ENCODE results near the gene EIF4G2.
"Not testable (repeated sequence)": the region's sequence is repeated elsewhere in the genome, so short reads cannot be mapped to it uniquely, and the experiment has no call there.

Gene EIF4G2

DNA sequence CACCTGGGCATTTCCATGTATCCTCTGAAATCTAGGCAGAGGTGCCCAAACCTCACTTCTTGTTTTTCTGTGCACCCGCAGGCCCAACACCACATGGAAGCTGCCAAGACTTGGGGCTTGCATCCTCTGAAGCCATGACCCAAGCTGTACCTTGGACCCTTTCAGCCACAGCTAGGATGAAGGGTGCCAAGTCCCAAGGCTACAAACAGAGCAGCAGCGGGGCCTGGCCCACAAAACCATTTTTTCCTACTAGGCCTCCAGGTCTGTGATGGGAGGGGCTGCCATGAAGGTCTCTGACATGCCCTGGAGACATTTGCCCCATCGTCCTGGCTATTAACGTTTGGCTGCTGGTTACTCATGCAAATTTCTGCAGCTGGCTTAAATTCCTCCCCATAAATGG is 20.4 kb upstream of the EIF4G2 start:
- no peak overlapping the region for H2AFZ ChIP-seq (ENCODE audit: low read length)
- no peaks in the 10 kb centered on the region for H3K9me2 ChIP-seq (replicated peaks; ENCODE audit: low read depth, low read length)
- H4K20me1 ChIP-seq (ENCODE audit: insufficient read depth, low read length, poor library complexity, severe bottlenecking): no peaks in the 10 kb centered on the region
- H3K27me3 ChIP-seq (ENCODE audit: insufficient read depth, low read length, poor library complexity, severe bottlenecking): no peaks in the 10 kb centered on the region
- no peaks in the 10 kb centered on the region for H3F3A ChIP-seq (ENCODE audit: low read depth)
- no peaks in the 10 kb centered on the region for H3K79me2 ChIP-seq (ENCODE audit: insufficient read depth, low read length)
- no peaks in the 10 kb centered on the region for H3K9me3 ChIP-seq (ENCODE audit: insufficient read depth, low read depth, low read length)
- TF ChIP-seq EZH2phosphoT487 (IDR thresholded peaks at IDR 0.05; ENCODE audit: borderline replicate concordance) (no peak), CTCF (conservative IDR thresholded peaks at IDR 0.05; ENCODE audit: low read length) (no peak)
- H3K4me2 ChIP-seq (ENCODE audit: low read depth, low read length, poor library complexity, severe bottlenecking): no peak overlapping the region
- H3K4me3 ChIP-seq (ENCODE audit: low read length, poor library complexity, severe bottlenecking): no peak overlapping the region
- no peak overlapping the region for H3K9ac ChIP-seq (ENCODE audit: low read depth, low read length, poor library complexity, severe bottlenecking)
- H3K36me3 ChIP-seq (ENCODE audit: insufficient read depth, low read length): no peaks in the 10 kb centered on the region
- peaks cover 6% of the 10 kb centered on the region for H3K4me1 ChIP-seq (ENCODE audit: insufficient read depth, low read length, poor library complexity, severe bottlenecking)

DNA sequence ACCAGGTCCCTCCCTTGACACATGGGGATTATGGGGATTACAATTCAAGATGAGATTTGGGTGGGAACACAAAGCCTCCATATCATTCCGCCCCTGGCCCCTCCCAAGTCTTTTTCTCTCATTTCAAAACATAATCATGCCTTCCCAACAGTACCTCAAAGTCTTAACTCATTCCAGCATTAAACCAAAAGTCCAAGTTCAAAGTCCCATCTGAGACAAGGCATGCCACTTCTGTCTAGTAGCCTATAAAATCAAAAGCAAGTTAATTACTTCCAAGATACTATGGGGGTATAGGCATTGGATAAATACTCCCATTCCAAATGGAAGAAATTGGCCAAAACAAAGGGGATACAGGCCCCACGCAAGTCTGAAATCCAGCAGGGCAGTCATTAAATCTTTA is 19.7 kb upstream of the EIF4G2 start:
- Histone ChIP-seq H3K4me2 (ENCODE audit: low read depth, low read length, poor library complexity, severe bottlenecking) (no peak overlapping the region), H2AFZ (ENCODE audit: low read length) (no peak overlapping the region), H3K27me3 (ENCODE audit: insufficient read depth, low read length, poor library complexity, severe bottlenecking) (no peaks in the 10 kb centered on the region), H3K9me2 (replicated peaks; ENCODE audit: low read depth, low read length) (no peaks in the 10 kb centered on the region), H3K79me2 (ENCODE audit: insufficient read depth, low read length) (no peaks in the 10 kb centered on the region), H3K9me3 (ENCODE audit: insufficient read depth, low read depth, low read length) (no peaks in the 10 kb centered on the region), H3F3A (ENCODE audit: low read depth) (no peaks in the 10 kb centered on the region), H3K4me3 (ENCODE audit: low read length, poor library complexity, severe bottlenecking) (no peak overlapping the region), H3K4me1 (ENCODE audit: insufficient read depth, low read length, poor library complexity, severe bottlenecking) (peaks cover 11% of the 10 kb centered on the region), H4K20me1 (ENCODE audit: insufficient read depth, low read length, poor library complexity, severe bottlenecking) (no peaks in the 10 kb centered on the region), H3K36me3 (ENCODE audit: insufficient read depth, low read length) (no peaks in the 10 kb centered on the region), H3K9ac (ENCODE audit: low read depth, low read length, poor library complexity, severe bottlenecking) (no peak overlapping the region)
- TF ChIP-seq EZH2phosphoT487 (IDR thresholded peaks at IDR 0.05; ENCODE audit: borderline replicate concordance) (no peak), CTCF (conservative IDR thresholded peaks at IDR 0.05; ENCODE audit: low read length) (no peak)

GRCh38 chr11:10824888-10825287 is 16.2 kb upstream of the EIF4G2 start:
- Histone ChIP-seq H2AFZ (ENCODE audit: low read length) (peak overlapping the region; percentile 64), H3F3A (ENCODE audit: low read depth) (no peaks in the 10 kb centered on the region), H3K4me3 (ENCODE audit: low read length, poor library complexity, severe bottlenecking) (no peak overlapping the region), H3K9me2 (replicated peaks; ENCODE audit: low read depth, low read length) (no peaks in the 10 kb centered on the region), H3K27me3 (ENCODE audit: insufficient read depth, low read length, poor library complexity, severe bottlenecking) (no peaks in the 10 kb centered on the region), H3K4me1 (ENCODE audit: insufficient read depth, low read length, poor library complexity, severe bottlenecking) (peaks cover 18% of the 10 kb centered on the region), H4K20me1 (ENCODE audit: insufficient read depth, low read length, poor library complexity, severe bottlenecking) (no peaks in the 10 kb centered on the region), H3K36me3 (ENCODE audit: insufficient read depth, low read length) (no peaks in the 10 kb centered on the region), H3K4me2 (ENCODE audit: low read depth, low read length, poor library complexity, severe bottlenecking) (no peak overlapping the region), H3K79me2 (ENCODE audit: insufficient read depth, low read length) (no peaks in the 10 kb centered on the region), H3K9me3 (ENCODE audit: insufficient read depth, low read depth, low read length) (no peaks in the 10 kb centered on the region), H3K9ac (ENCODE audit: low read depth, low read length, poor library complexity, severe bottlenecking) (no peak overlapping the region)
- TF ChIP-seq EZH2phosphoT487 (IDR thresholded peaks at IDR 0.05; ENCODE audit: borderline replicate concordance): no peak

GRCh38 chr11:10823152-10823579 is 14.4 kb upstream of the EIF4G2 start:
- peaks cover 18% of the 10 kb centered on the region for H3K4me1 ChIP-seq (ENCODE audit: insufficient read depth, low read length, poor library complexity, severe bottlenecking)
- H3F3A ChIP-seq (ENCODE audit: low read depth): no peaks in the 10 kb centered on the region
- H3K9me3 ChIP-seq (ENCODE audit: insufficient read depth, low read depth, low read length): no peaks in the 10 kb centered on the region
- H3K9ac ChIP-seq (ENCODE audit: low read depth, low read length, poor library complexity, severe bottlenecking): no peak overlapping the region
- TF ChIP-seq CTCF (conservative IDR thresholded peaks at IDR 0.05; ENCODE audit: low read length) (no peak), EZH2phosphoT487 (IDR thresholded peaks at IDR 0.05; ENCODE audit: borderline replicate concordance) (no peak)
- no peaks in the 10 kb centered on the region for H4K20me1 ChIP-seq (ENCODE audit: insufficient read depth, low read length, poor library complexity, severe bottlenecking)
- peak overlapping the region; percentile 63 for H2AFZ ChIP-seq (ENCODE audit: low read length)
- H3K79me2 ChIP-seq (ENCODE audit: insufficient read depth, low read length): no peaks in the 10 kb centered on the region
- H3K27me3 ChIP-seq (ENCODE audit: insufficient read depth, low read length, poor library complexity, severe bottlenecking): no peaks in the 10 kb centered on the region
- peak overlapping the region; percentile 44 for H3K4me2 ChIP-seq (ENCODE audit: low read depth, low read length, poor library complexity, severe bottlenecking)
- peak overlapping the region; percentile 21 for H3K4me3 ChIP-seq (ENCODE audit: low read length, poor library complexity, severe bottlenecking)
- no peaks in the 10 kb centered on the region for H3K9me2 ChIP-seq (replicated peaks; ENCODE audit: low read depth, low read length)
- no peaks in the 10 kb centered on the region for H3K36me3 ChIP-seq (ENCODE audit: insufficient read depth, low read length)

- H3F3A ChIP-seq (ENCODE audit: low read depth); H3K4me2 ChIP-seq (ENCODE audit: low read depth, low read length, poor library complexity, severe bottlenecking); H3K79me2 ChIP-seq (ENCODE audit: insufficient read depth, low read length); H3K4me3 ChIP-seq (ENCODE audit: low read length, poor library complexity, severe bottlenecking); H3K9me2 ChIP-seq (replicated peaks; ENCODE audit: low read depth, low read length); H3K9ac ChIP-seq (ENCODE audit: low read depth, low read length, poor library complexity, severe bottlenecking); H3K36me3 ChIP-seq (ENCODE audit: insufficient read depth, low read length); H3K27me3 ChIP-seq (ENCODE audit: insufficient read depth, low read length, poor library complexity, severe bottlenecking); H2AFZ ChIP-seq (ENCODE audit: low read length); H4K20me1 ChIP-seq (ENCODE audit: insufficient read depth, low read length, poor library complexity, severe bottlenecking); H3K9me3 ChIP-seq (ENCODE audit: insufficient read depth, low read depth, low read length): not testable (repeated sequence)
- H3K4me1 ChIP-seq (ENCODE audit: insufficient read depth, low read length, poor library complexity, severe bottlenecking): peaks cover 18% of the 10 kb centered on the region
Measured at GRCh38 chr11:10822491-10822890, 13.8 kb upstream of the EIF4G2 start.

All from Loucy (cell line).